ENCODE results near the gene SP100.
A peak's percentile ranks its signal among the peaks of the same experiment; 100 is the strongest.

Gene SP100

DNA sequence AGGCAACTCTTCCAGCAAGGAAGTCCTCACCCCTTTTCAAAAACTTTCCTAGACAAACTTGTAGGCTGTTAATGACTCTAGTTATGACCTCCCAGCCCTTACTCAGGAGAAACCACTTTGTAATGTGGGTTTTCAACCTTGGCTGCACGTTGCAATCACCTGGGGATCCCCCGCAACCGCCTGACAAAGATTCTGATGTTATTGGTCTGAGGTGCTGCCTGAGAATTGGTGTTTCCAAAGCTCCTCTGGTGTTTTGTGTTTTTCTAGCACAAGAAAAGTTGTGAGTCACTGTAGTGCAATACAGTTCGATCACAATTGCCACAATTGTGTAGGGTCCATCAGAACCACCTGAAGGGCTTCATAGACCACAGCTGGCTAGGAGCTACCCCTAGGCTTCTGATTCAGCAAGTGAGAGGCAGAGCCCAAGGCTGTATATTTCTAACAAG lies 121.6 kb downstream of the SP100 start:
- DNase-seq (ENCODE audit: low read depth in 2 of 2, low spot score in 1 of 2) = no peak

DNA sequence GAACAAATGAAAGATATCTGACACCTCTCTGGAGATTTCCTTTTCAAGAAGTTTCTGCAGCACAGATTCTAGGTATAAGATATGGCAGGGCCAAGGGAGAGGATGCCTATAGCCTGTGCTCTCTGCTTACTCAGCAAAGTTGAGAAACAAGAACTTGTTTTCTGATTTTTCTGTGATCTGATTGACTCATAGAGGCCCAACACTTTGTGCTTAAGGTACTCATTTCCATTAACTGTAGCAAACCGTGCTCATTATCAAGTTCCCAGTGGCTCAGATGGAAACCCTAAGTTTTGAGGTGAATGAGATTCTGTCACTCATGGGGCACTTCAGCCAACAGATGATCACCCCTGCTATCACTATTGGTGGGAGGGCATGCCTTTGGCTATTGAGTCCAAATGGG lies 124.3 kb downstream of the SP100 start:
- no peak for DNase-seq (ENCODE audit: low read depth in 2 of 2, low spot score in 1 of 2)

DNA sequence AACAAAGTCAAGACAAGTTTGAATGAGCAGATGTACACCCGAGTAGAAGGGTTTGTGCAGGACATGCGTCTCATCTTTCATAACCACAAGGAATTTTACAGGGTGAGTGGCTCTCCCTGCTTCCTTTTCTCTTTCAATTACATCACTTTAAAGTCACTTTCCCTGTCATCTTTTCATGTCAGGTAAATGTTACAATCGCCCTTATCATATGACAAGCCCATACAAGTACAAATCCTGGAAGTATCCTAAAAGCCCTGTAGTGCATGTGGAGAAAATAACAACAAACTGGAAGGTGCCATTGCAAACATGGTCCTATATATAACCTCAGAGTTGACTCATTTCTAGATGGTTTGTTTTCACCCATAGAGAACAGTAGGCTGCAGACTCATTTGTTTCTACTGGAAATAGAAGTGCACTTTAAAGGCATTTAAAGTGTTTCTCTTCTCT lies 126.0 kb downstream of the SP100 start:
- DNase-seq (ENCODE audit: low read depth in 2 of 2, low spot score in 1 of 2) = no peak

DNA sequence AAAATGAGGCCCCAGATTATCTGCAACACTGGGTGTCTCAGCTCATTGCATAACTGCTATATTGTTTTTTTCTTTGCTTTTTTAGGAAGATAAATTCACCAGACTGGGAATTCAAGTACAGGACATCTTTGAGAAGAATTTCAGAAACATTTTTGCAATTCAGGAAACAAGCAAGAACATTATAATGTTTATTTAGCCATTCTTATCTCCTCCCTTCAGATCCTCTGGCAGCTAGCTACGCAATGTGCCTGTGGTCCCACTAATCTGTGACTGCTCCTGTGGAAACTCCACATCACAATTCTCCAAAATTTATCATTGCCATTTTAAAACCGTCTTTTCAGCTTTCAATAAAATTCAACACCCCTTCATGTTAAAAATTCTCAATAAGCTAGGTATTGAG lies 126.8 kb downstream of the SP100 start:
- no peak for DNase-seq (ENCODE audit: low read depth in 2 of 2, low spot score in 1 of 2)

DNA sequence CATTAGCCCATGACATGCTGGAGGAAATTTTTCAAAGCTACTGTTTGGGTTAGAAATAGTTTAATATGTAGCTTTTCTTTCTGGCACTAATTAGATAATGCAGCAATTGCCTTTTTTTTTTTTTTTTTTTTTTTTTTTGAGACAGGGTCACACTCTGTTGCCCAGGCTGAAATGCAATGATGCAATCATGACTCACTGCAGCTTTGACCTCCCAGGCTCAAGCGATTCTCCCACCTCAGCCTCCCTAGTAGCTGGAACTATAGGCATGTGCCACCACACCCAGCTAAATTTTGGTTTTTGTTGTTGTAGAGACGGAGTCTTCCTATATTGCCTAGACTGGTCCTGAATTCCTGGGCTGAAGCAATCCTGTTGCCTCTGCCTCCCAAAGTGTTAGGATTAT lies 136.2 kb downstream of the SP100 start:
- DNase-seq (ENCODE audit: low read depth in 2 of 2, low spot score in 1 of 2) = no peak

DNA sequence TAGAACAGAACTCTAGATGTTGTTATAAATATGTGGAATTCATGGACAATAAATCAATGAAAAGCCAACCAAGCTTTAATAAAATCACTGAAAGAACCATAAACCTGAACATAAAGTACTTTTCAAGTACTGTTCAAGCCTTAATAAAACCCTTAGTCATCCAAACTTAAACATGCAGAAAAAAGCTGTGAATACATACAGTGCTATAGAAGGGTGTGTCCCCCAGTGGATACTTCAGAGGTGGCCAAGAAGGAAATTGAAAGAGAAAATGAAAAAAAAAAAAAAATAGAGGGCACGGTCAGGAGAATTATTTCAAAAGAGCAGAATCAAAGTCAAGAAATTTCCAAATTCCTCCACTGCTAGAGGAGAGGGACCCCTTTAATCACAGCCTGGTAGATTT lies 141.1 kb downstream of the SP100 start:
- DNase-seq (ENCODE audit: low read depth in 2 of 2, low spot score in 1 of 2) = no peak

DNA sequence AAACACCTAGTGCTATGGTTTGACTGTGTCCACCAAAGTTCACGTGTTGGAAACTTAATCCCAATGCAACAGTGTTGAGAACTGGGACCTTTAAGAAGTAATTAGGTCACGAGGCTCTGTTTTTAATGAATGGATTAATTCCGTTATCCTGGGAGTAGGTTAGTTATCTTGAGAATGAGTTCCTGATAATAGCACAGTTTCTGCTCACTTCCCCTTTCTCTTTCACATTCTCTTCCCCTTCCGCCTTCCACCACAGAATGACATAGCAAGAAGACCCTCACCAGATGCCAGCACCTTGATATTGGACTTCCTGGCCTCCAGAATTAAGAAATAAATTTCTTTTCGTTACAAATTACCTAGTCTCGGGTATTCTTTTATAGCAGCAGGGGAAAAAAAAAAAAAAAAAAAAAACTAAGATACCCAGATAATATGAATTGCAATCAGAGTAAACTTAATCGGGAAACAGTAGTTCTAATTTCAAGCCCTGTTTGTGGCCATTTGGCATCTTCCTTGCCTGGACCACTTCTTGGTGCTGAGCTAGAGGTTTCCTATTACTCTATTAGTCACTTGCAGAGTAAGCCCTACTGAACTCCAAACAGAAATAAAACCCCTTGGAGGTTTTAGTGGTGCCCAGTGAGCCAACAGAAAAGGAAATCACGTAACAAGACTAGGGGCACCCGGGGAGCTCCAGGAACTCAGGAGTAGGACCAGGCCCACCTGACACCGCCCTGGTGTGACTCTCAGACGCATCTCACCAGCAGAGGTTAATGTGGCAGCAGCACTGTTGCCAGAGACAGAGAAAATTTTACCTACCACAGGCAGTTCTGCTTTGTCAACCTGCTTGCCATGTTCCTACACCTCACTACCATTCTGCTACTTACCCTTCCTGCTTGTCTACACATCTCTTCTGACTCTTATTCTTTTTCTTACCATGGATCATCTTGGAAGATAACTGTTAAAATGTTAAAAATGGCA lies 149.1 kb downstream of the SP100 start:
- DNase-seq (ENCODE audit: low read depth in 2 of 2, low spot score in 1 of 2) = no peak

DNA sequence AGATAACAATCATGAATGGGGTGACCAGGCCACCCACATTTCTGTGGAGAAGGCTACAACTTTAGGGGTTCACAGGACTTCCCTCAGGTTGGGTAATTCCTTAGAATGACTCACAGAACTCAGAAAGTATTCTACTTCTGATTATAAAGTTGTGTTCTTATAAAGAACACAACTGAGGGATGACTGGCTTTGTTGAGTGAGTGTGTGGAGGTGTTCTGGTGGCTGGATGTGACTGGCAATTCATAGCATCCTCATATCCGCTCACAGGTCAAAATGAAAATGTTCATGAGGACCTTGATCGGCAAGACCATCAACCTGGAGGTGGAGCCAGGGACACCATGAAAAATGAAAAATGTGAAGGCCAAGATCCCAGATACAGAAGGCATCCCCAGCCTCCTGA lies 153.3 kb downstream of the SP100 start:
- DNase-seq (ENCODE audit: low read depth in 2 of 2, low spot score in 1 of 2) = no peak

DNA sequence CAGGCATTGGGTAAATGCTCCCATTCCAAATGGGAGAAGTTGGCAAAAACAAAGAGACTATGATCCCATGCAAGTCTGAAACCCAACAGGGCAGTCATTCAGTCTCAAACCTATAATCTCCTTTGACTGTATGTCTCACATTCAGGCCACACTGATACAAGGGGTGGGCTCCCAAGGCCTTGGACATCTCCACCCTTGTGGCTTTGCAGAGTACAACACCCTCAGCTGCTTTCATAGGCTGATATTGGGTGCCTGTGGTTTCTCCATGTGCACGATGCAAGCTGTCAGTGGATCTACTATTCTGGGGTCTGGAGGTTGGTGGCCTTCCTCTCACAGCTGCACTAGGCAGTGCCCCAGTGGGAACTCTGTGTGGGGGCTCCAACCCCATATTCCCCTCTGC lies 155.0 kb downstream of the SP100 start:
- DNase-seq (ENCODE audit: low read depth in 2 of 2, low spot score in 1 of 2) = no peak

DNA sequence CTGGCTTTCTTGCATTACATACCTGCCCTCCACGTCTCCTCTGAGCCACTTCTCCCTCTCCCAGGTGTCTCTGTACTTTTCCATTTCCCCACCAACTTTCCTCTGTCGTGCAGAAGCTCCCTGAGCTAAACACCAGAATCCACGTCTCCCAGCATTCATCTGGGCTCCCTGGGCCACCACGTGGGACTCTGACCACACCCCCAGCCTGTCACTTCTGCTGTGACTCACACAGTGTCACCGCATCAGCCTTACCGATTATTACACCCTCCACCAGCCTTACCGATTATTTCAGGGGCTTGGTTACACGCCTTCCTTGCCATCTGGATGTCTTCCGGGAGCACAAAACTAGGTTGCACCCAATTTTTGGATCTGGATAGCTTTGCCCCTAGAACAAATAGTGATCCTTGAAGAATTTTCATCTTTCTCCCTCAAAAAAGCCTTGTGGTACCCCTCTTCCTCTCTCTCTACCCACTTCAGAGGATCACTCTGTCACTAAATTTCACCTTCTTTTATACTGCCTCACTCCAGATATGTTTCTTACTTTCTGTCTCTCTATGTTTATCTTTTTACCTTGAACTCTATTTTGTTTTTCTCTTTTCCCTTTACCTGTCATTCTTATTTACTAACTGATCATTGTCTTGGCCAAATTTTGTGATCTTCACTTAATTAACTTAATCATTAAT lies 159.8 kb downstream of the SP100 start:
- DNase-seq (ENCODE audit: low read depth in 2 of 2, low spot score in 1 of 2) = peak; percentile 18 to 23

DNA sequence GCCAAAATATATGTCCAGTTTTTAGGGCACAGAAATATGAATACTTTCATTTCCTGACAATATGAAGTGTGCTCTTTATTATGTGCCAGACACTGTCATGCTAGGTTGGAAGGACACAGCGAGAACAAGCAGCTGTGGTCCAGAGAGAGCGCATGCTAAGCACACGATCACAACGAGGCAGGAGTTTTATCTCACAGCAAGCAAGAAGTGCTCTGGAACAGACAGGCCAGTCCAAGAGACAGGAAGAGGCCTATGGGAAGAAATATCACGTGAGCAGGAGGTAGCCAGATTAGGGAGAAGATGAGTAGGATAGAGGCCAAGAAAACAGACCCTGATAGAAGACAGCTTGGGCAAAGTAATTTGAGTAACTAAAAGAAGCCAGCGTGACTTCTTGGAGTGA lies 161.1 kb downstream of the SP100 start:
- DNase-seq (ENCODE audit: low read depth in 2 of 2, low spot score in 1 of 2) = no peak

DNA sequence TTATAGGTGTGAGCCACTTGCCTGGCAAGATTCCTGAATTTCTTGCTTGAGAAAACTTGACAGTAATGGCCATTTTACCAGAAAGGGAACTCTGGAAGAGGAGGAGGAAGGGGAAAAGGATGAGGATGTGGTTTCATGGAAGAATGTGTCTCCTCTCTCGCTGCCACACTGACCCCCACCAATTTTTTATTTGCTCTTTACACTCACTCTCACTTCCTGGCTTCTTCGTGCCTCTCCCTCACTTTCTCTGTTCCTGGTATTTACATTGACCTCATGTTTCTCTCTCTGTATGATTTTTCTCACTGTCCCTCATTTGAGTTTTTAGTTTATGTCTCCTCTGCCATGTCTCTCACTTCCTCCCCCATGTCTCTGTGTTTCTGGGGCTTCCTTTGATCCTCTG lies 162.1 kb downstream of the SP100 start:
- DNase-seq (ENCODE audit: low read depth in 2 of 2, low spot score in 1 of 2) = no peak

DNA sequence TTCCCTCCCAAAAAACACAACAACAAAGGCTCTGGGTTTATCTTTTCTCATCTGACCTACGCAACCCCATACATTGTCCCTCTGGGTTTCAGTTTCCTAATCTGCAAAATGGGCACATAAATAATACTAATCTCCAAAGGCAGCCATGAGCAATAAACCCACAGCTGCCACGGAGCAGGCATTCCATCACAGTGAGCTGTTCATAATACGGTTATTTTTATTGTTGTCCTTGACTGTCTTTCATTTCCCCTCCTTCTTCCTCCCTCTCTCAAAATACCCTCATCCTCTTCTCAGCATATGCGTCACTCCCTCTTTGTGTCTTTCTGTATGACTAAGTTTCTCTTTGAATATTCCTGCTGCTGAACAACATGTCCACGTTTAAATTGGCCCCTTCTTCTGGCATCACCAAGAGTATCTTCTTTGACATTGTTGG lies 166.9 kb downstream of the SP100 start:
- DNase-seq (ENCODE audit: low read depth in 2 of 2, low spot score in 1 of 2) = no peak

DNA sequence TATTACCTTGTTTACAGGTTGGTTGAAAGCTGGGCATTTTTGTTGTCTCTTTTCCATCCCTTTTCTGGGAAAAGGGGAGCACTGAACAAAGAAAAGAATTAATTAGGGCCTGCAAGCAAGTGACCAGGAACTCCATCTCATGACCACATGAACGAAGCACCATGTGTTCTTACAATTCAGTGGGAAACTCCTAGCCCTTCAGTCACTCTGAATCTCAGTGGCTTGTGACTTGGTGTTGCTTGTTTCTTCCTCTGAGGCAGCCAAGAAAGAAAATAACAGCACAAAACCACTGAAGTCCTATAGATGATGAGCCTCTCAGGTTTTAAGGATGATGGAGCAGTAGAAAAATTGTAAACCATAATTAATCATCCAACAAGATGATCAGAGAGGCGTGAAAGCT lies 167.6 kb downstream of the SP100 start:
- DNase-seq (ENCODE audit: low read depth in 2 of 2, low spot score in 1 of 2) = no peak

DNA sequence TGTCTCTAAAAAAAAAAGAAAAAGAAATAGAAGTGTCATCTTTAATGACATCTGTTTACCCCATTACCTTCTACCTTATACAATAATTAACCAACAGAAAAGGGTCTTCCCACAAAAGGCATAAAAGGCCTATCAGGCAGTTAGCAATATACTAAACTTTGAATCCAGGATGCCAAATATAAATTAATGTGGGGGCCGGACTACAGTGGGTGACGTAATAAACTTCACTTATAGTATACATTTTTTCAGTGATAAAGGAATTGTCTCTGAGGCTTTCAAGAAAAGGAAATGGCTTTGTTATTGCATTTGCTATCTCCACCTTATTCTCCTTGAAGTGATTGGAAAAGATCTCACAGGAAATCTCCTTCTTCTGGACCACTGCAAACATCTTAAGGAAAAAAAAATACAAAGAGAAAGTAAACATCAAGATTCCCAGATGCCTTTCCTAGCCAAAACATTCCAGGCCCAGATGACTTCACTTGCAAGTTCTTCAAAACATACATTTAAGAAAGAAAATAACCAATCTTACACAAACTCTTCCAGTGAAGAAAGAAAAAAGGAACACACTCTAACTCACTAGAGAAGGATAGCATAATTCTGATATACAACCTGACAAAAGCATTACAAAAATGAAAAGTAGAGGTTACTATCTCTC lies 170.5 kb downstream of the SP100 start:
- DNase-seq (ENCODE audit: low read depth in 2 of 2, low spot score in 1 of 2) = no peak

DNA sequence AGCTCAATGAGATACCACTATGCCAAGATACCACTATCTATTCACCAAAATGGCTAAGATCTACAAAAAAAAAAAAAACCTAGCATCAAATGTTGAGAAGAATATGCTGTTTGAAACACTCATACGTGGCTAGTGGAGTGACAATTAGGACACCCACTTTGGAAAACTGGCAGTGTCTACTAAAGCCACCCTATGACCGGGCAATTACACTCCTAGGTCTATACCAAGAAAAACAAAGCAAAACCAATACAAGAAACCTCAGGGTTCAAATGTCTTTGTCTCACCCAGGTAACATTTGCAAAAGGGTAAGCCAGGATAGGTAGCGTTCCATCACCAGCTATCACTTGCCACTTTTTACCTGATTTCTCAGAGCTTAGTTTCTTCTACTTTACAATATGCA lies 173.0 kb downstream of the SP100 start:
- no peak for DNase-seq (ENCODE audit: low read depth in 2 of 2, low spot score in 1 of 2)

DNA sequence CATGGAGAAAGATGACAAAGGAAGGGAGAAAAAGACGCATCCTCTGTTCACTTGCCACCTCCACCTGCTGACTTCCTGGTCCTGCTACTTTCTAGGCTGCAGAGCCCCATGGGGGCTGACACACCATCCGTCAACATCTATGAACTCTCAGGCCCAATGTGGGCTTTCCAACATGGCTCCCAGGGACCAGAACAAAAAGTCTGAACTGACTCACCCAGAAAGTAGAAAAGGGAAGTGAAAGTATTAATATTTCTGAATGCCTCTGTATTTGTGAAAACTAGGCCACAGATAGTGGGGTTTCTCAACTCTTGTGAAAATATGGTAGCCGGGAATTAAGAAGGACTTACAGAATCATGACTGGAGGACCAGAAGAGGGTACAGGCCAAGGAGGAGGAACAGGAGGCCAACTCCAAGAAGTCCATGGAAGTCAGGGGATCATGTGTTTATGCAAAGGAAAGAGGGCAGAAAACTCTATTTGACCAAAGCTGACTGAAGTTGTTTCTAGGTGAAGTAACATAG lies 173.6 kb downstream of the SP100 start:
- DNase-seq (ENCODE audit: low read depth in 2 of 2, low spot score in 1 of 2) = no peak

DNA sequence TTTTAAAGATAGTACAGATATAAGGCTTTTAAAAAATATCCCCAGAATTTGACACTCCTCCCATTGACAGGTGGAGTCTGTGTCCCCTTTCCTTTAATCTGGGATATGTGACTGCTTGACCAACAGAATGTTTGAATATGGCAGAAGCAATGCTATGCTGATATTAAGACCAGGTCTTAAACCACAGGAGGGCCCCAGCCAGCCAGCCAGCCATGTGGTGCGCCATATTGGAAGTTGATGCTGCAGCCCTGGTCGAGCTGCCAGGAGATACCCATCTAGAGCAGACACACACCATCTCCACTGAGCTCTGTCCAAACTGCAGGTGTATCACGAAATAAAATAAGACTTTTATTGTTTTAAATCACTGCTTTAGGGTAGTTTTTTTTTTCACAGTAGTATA lies 174.3 kb downstream of the SP100 start:
- DNase-seq (ENCODE audit: low read depth in 2 of 2, low spot score in 1 of 2) = no peak

DNA sequence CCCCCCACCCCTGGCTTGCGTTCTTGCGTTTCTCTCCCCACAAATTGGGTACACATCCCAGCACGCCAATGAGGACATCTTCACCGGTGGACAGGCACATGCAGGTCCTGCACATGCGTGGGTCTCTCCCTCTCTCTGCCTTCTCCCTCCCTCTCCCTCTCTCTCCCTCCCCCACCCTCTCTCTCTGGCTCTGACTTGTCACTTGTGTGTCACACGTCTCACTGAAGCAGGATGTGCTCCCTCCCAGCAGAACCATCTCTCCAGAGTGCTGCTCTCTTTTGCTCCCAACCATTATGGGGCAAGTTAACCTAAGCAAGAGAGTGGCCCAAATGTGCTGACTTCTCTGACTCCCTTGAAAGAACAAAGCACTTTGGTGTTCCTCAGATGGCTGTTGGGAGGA lies 175.8 kb downstream of the SP100 start:
- DNase-seq (ENCODE audit: low read depth in 2 of 2, low spot score in 1 of 2) = no peak

DNA sequence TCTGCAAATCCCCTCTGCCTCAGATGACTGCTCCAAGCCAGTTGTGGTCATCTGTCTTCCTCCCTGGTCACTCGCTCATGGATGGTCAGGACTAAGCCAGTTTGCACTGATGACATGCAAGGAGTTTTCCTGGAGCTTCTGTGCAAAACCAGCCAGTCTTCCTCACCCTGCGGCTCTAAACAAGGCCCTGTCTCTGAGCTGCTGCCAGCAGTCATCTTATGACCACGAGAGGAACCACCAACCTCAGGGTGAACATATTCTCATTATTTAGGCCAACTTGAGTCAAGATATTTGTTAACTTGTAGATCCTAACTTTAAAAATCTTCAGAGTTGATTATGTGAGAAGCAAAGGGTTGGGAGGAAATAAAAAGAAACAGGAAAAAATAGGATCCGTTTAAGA lies 176.8 kb downstream of the SP100 start:
- no peak for DNase-seq (ENCODE audit: low read depth in 2 of 2, low spot score in 1 of 2)

Measured in stimulated activated CD8-positive, alpha-beta memory T cell treated with anti-CD3 and anti-CD28 coated beads, Interleukin-4, amount 100 ng/mL, for 1 hour (primary cell).